Gastrocnemius medialis (tissue), 4 donors: ENCODE measurements around the gene PRC1.

Source experiments
- CTCF ChIP-seq, 5 experiments: fragments of 450-650 bp in 3 of 5; fragments of 200-600 bp in 2 of 5; sonication (generic) in 2 of 5; IDR thresholded peaks in 4 of 5; conservative IDR thresholded peaks in 1 of 5; 1 replicate in 4 of 5; 2 replicates in 1 of 5; pipeline ENCODE4 v1.5.1; 2016 to 2019; ENCODE audit warnings: antibody characterized with exemption in 5 of 5, mild to moderate bottlenecking in 3 of 5, moderate library complexity in 3 of 5
- POLR2A ChIP-seq, 2 donors: fragments of 450-650 bp; IDR thresholded peaks; one replicate each; pipeline ENCODE4 v1.6.1; 2017; ENCODE audit warnings: antibody characterized with exemption in 2 of 2, mild to moderate bottlenecking in 2 of 2, moderate library complexity in 2 of 2

- TF ChIP-seq CTCF (IDR thresholded peaks at IDR 0.05 in 4 of 5, conservative IDR thresholded peaks at IDR 0.05 in 1 of 5) (no peak), POLR2A (IDR thresholded peaks at IDR 0.05) (no peak)
Observed at GRCh38 chr15:90986790-90987507, 7.4 kb downstream of the PRC1 start.
